SK-N-MC (cell line): Measurements from ENCODE around the gene HACE1.

ENCODE experiments used
- DNase-seq: peaks from one replicate; pipeline ENCODE4 v3.0.0-alpha.2; 2011; ENCODE audit warnings: low read depth, low spot score
- H3K27ac ChIP-seq: fragments of 200-600 bp; sonication (generic); 2 replicates; pipeline ENCODE4 v1.5.1; 2016; ENCODE audit warnings: mixed run types
- H3K36me3 ChIP-seq: fragments of 200-600 bp; sonication (generic); 2 replicates; pipeline ENCODE4 v1.6.1; 2017; ENCODE audit warnings: antibody characterized with exemption, low read length, mixed read lengths; ENCODE audit not compliant: insufficient read depth
- H3K4me3 ChIP-seq: fragments of 200-600 bp; sonication (generic); 2 replicates; pipeline ENCODE4 v1.5.1; 2016
- H3K9ac ChIP-seq: fragments of 200-600 bp; sonication (generic); 2 replicates; pipeline ENCODE4 v1.8.0; 2017; ENCODE audit warnings: mixed run types, mixed read lengths; ENCODE audit not compliant: insufficient read length
- H3K9me3 ChIP-seq: fragments of 200-600 bp; sonication (generic); 2 replicates; pipeline ENCODE4 v1.6.1; 2017; ENCODE audit warnings: low read depth, mild to moderate bottlenecking, antibody characterized with exemption, low read length, moderate library complexity, mixed read lengths
- EZH2 ChIP-seq: fragments of 200-600 bp; sonication (generic); IDR thresholded peaks from one replicate; pipeline ENCODE4 v1.6.1; 2017; ENCODE audit warnings: antibody characterized with exemption
- FOXP2 ChIP-seq: optimal IDR thresholded peaks from 2 replicates; pipeline ENCODE3; 2011; ENCODE audit warnings: mild to moderate bottlenecking, moderate library complexity; ENCODE audit not compliant: insufficient read depth; ENCODE audit errors: extremely low read length, control extremely low read depth
- POLR2AphosphoS5 ChIP-seq: IDR thresholded peaks from 2 replicates; pipeline ENCODE4 v1.6.1; 2012; ENCODE audit warnings: mild to moderate bottlenecking, low read depth, low read length, borderline replicate concordance

HACE1 gene

GRCh38 chr6:104705916-104706442 is 153.7 kb downstream of the HACE1 start:
- Histone ChIP-seq H3K27ac (peak overlapping the region; percentile 83; the same call in 1 of the 2 replicates), H3K36me3 (no peaks in the 10 kb centered on the region), H3K9ac (no peak overlapping the region), H3K4me3 (no peak overlapping the region), H3K9me3 (peaks cover 6% of the 10 kb centered on the region; the same call in 1 of the 2 replicates)
- no peak for DNase-seq
- no peak for TF ChIP-seq POLR2AphosphoS5
- no peak for TF ChIP-seq EZH2
- TF ChIP-seq FOXP2 = no peak

DNA sequence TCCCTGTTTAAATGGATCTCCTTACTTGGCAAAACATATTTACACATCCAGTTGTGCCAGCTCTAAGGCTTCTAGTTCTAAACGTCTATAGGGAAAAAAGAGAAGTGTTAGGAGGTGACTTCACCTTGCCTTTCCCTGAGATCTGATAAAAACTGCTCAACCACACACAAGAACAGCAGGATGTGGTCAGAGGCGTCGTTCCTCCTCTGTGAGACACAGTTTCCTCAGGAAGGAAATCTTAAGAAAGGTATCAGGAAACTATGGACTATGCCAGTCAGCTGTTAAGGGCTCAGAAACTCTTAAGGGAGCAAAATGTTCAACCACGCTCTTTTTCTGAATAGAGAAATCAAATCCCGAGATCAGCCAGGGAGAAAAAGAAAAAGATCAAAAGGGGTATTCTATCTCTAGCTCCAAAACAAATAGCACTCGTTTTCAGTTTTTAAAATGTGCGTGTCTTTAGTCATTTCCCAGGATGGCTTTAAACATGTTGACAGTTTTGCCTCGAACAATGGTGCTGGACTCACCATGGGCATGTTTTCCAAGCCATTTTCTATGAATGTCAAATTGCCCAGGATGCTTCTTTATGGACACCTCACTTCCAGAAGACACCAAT is 154.5 kb downstream of the HACE1 start:
- Histone ChIP-seq H3K4me3 (peak overlapping the region; percentile 55), H3K9me3 (peaks cover 6% of the 10 kb centered on the region; the same call in 1 of the 2 replicates), H3K9ac (no peak overlapping the region), H3K36me3 (no peaks in the 10 kb centered on the region), H3K27ac (peak overlapping the region; percentile 83)
- peak; percentile 64 for DNase-seq
- TF ChIP-seq EZH2 (no peak), FOXP2 (no peak), POLR2AphosphoS5 (no peak; the same call in 1 of the 2 replicates)

DNA sequence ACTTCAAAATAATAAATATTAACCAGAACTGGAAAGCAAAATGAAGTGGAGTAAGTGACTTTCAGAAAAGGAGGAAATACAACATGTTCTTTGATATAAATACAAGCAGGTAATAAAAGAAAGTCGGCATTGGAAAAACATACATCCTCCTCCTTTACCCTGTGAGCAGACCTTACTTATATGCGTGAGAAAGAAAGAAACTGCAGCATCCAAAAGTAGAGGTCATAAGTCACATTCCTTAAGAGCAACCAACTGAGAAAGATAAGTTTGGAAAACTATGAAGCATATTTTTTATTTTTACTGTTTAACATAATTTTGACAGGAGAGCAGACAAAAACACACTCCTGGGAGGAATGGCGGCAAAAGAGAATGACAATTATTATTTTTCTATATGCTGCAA is 155.5 kb downstream of the HACE1 start:
- H3K36me3 ChIP-seq = no peaks in the 10 kb centered on the region
- TF ChIP-seq POLR2AphosphoS5 (no peak), EZH2 (no peak), FOXP2 (no peak)
- peak overlapping the region; percentile 83; the same call in 1 of the 2 replicates for H3K27ac ChIP-seq
- peaks cover 6% of the 10 kb centered on the region; the same call in 1 of the 2 replicates for H3K9me3 ChIP-seq
- H3K9ac ChIP-seq = no peak overlapping the region
- DNase-seq = no peak
- no peak overlapping the region for H3K4me3 ChIP-seq

DNA sequence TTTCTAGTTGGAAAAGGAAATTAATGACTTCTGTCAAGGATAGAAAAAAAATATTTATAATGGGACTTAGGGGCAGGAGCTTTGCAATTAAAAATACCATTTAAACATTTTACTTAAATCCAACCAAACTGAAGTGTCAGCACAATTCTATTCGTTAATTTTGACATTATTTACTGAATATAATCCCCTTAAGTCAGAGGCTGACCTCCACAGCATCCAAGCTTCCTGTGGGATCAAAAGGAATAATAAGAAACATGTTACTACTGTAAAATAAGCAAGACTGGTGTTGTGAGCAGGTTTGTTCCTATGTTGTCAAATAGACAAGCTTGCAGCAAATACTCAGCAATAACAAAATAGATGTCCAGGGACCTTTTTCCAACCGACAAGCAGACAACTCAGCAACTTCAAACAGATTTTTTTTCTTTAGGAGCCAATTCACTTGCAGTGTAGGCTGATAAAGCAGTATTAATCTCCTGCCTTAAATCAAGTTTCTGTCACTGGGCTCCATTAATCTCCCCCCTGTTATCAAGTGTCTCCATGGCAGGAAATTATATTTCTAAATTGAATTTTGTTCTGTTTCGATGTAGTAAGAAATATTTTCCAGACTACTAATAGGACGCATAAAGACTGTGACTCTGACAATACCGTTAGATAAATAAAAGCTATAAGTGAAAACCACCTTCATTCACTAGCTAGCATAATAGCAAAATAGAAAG is 157.4 kb downstream of the HACE1 start:
- no peak for DNase-seq
- Histone ChIP-seq H3K27ac (peak overlapping the region; percentile 88), H3K9ac (peak overlapping the region; percentile 48), H3K4me3 (peak overlapping the region; percentile 49), H3K9me3 (no peaks in the 10 kb centered on the region), H3K36me3 (no peaks in the 10 kb centered on the region)
- TF ChIP-seq FOXP2 (no peak), POLR2AphosphoS5 (no peak), EZH2 (no peak)

DNA sequence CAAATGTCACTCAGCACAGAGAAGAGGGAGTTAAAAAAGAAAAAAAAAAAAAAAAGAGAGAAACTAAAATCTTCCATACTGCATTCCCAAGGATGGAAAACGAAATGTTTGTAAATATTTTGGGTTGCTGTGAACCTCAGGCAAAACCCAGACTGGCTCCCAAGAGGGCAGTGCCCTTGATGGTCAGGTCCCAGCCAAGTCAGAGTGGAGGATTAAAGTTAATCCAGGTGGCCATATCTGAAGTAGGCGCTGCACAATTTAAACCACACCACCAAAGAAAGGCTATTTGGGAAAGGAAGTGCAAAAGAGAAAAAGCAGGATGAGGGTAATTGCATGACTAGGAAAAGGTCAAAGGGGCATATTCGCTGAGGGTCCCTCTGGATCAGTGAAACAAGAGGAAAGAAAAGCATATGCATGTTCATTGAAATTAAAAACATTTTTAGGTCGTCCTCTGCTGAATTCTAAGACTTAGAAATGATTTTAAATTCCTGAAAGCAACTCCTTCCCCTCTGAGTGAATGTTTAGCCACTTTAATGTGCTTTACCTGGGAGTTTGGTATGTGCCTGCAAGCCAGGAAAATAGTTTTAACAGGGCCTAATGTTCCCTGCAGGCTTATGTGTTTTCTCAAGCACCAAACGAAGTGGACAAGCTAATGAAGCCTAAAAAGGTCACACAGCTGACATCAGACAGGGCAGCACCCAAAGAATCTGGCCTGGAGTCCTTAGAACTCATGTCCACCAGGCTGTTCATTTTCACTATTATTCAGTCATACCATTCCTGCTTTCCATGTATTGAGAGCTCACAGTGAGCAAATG is 159.1 kb downstream of the HACE1 start:
- no peak overlapping the region for H3K4me3 ChIP-seq
- no peaks in the 10 kb centered on the region for H3K36me3 ChIP-seq
- no peaks in the 10 kb centered on the region for H3K9me3 ChIP-seq
- no peak for DNase-seq
- TF ChIP-seq FOXP2 = no peak
- TF ChIP-seq EZH2 = no peak
- TF ChIP-seq POLR2AphosphoS5 = no peak
- H3K27ac ChIP-seq = no peak overlapping the region
- H3K9ac ChIP-seq = no peak overlapping the region

GRCh38 chr6:104699593-104700329 is 160.0 kb downstream of the HACE1 start:
- Histone ChIP-seq H3K36me3 (no peaks in the 10 kb centered on the region), H3K9ac (no peak overlapping the region), H3K9me3 (no peaks in the 10 kb centered on the region), H3K4me3 (no peak overlapping the region), H3K27ac (no peak overlapping the region)
- TF ChIP-seq POLR2AphosphoS5 (no peak), EZH2 (no peak), FOXP2 (no peak)
- DNase-seq = no peak

DNA sequence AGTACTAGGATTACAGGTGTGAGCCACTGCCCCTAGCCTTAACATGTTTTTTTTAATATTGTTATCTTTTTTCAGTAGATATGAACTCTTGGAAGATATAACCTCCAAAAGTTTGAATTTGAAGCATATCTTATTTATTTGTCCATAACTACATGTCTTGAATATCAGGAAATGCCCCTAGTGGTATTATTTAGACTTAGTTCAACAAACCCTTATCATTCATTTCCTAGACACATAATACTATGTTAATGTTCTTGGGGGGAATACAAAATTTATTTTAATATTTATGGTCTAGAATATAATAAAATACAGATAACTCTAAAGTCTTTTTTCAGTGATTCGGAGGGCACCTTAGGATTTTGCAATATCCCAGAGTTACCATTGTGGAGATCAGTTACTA is 160.7 kb downstream of the HACE1 start:
- no peak for DNase-seq
- H3K27ac ChIP-seq = no peak overlapping the region
- H3K36me3 ChIP-seq = no peaks in the 10 kb centered on the region
- TF ChIP-seq POLR2AphosphoS5 = no peak
- TF ChIP-seq FOXP2 = no peak
- TF ChIP-seq EZH2 = no peak
- no peaks in the 10 kb centered on the region for H3K9me3 ChIP-seq
- H3K4me3 ChIP-seq = no peak overlapping the region
- H3K9ac ChIP-seq = no peak overlapping the region
